Raji (cell line): ENCODE results near the gene CPNE7.

Experiments used
- POLR2A ChIP-seq: IDR thresholded peaks from 2 replicates; pipeline ENCODE4 v1.6.1; 2011; ENCODE audit warnings: low read depth, low read length, control low read depth; ENCODE audit not compliant: insufficient read depth

CPNE7 gene

GRCh38 chr16:89571636-89572035 lies 3.9 kb upstream of the CPNE7 start:
- TF ChIP-seq POLR2A, result no peak

GRCh38 chr16:89572073-89572484 lies 3.5 kb upstream of the CPNE7 start:
- TF ChIP-seq POLR2A, result no peak

GRCh38 chr16:89572485-89573205 lies 2.9 kb upstream of the CPNE7 start:
- no peak for TF ChIP-seq POLR2A

GRCh38 chr16:89573826-89574680 lies 1.5 kb upstream of the CPNE7 start:
- TF ChIP-seq POLR2A, result no peak

- TF ChIP-seq POLR2A, result no peak
These were observed 794 bp upstream of the CPNE7 start for GRCh38 chr16:89574681-89575246.

- no peak for TF ChIP-seq POLR2A
These were observed 846 bp downstream of the CPNE7 start for GRCh38 chr16:89576153-89577054.

GRCh38 chr16:89577055-89577759 lies 1.6 kb downstream of the CPNE7 start:
- no peak for TF ChIP-seq POLR2A

GRCh38 chr16:89579351-89579750 lies 3.8 kb downstream of the CPNE7 start:
- TF ChIP-seq POLR2A, result no peak

GRCh38 chr16:89581045-89581695 lies 5.6 kb downstream of the CPNE7 start:
- TF ChIP-seq POLR2A, result no peak

GRCh38 chr16:89581861-89582563 lies 6.5 kb downstream of the CPNE7 start:
- no peak for TF ChIP-seq POLR2A

- TF ChIP-seq POLR2A, result no peak
These were observed 7.1 kb downstream of the CPNE7 start for GRCh38 chr16:89582614-89583196.

GRCh38 chr16:89583197-89583894 lies 7.8 kb downstream of the CPNE7 start:
- TF ChIP-seq POLR2A, result no peak
